GM19193 (cell line): ENCODE measurements around the gene CYP26A1.

Source experiments
- POLR2A ChIP-seq: IDR thresholded peaks from 4 replicates; pipeline ENCODE4 v1.6.1; 2011; ENCODE audit not compliant: insufficient read depth, insufficient read length; ENCODE audit errors: extremely low read depth

The CYP26A1 gene

GRCh38 chr10:93113042-93113441 is 39.3 kb downstream of the CYP26A1 start:
- TF ChIP-seq POLR2A = no peak

- TF ChIP-seq POLR2A = no peak
These were observed 42.1 kb downstream of the CYP26A1 start for GRCh38 chr10:93115661-93116383.

- TF ChIP-seq POLR2A = no peak
These were observed 47.6 kb downstream of the CYP26A1 start for GRCh38 chr10:93121311-93121710.

DNA sequence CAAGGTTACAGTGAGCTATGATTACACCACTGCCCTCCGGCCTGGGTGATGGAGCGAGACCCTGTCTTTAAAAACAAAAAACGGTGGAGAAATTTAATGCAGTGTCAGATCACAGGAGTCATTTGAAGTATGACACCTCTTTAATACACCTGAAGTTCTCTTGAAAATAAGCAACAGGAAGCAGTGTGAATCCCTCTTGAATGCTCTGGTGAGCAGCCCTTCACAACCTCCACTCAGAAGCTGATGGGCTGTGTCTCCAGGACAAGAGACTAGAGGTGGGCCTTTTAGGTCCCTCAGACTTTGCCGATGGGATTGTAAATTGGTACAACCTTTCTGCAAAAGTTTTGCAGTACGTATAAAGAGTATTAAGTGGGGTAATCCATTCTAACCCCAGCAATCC is 50.1 kb downstream of the CYP26A1 start:
- no peak for TF ChIP-seq POLR2A

DNA sequence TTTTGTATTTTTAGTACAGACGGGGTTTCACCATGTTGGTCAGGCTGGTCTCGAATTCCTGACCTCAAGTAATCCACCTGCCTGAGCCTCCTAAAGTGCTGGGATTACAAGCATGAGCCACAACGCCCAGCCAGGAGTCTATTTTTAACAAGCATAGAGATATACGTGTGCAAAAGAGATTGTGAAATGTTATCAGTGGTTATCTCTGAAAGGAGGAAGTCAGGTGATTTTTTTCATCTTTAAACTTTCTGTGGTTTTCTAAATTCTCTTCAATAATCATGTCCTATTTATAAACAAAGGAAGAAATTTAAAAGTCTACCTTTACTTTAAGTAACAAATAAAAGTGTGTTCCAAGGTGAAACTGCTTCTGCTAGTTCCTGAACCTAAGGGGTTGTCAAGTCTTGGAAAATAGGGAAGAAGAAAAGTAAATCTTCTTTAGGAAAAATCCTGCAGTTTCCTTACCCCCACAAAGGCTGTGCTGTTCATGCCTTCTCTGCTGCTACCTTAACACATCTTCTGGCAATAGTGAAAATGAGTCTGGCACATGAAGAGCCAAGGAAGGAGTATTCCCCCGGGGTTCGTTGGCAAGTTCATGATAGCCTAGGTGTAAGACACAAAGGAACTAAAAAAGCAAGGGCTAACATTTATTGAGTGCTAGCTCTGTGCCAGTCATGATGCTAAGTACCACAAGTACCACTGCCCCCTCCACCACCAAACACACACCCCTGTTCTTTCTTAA is 51.1 kb downstream of the CYP26A1 start:
- no peak for TF ChIP-seq POLR2A

DNA sequence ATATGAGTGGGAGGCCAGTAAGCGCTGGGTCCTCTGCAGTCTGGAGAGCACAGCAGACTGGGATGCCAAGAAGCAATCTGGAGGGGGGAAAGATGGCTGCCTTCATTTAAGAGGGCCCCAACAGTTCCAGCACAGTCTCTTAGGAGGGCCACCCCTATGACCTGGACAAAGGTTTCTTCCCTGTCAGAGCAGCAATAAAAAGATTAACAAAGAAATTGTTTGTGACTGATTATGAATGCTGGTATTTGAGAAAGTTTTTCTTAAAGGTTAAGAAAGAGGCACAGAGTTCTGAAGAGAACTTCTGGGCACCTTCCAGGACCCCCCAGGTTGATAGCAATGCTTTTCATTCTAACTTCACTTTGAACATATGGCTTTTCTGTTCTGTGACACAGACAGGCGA is 52.3 kb downstream of the CYP26A1 start:
- no peak for TF ChIP-seq POLR2A

DNA sequence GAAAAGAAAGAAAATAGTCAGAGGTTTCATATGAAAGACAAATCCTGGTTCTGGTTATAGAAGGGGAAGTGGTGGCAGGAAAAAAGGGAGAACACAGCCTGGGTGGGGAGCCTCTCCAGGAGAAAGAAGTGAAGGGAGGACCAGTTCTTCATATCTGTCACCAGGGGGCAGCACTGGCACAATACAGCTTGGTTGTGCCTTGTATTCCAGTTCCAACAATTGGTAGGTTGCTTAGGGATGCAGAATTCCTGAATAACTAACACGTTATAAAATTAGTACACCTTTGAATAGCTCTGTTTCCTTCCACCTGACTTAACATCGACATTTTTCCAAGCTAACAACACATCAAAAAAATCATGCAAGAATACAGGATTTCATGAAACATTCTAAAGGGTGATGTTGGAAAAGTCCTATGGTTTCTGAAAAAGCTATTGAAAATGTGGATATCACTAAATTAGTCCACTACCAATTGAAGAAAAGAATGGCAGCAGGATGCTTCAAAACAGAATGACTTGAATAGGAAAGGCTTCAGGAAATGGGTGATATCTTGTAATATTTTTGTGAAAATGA is 52.9 kb downstream of the CYP26A1 start:
- no peak for TF ChIP-seq POLR2A
